Hematopoietic multipotent progenitor cell treated with erythropoietin and hydrocortisone succinate and interleukin-3 and kit ligand, for 17 days (in vitro differentiated cells): ENCODE measurements around the gene GPR25.

Source experiments
- DNase-seq: peaks from one replicate; pipeline ENCODE4 v3.0.0-alpha.2; 2015; ENCODE audit warnings: low spot score

Gene GPR25

GRCh38 chr1:200872446-200873115 is at the start of gene GPR25:
GPR25 (plus strand) TSS chr1:200872981; CDS start chr1:200873038, 57 bp downstream.
- no peak for DNase-seq

- no peak for DNase-seq
Observed at GRCh38 chr1:200831091-200831490, 41.7 kb upstream of the GPR25 start.

- no peak for DNase-seq
Observed at GRCh38 chr1:200834383-200834782, 38.4 kb upstream of the GPR25 start.

- no peak for DNase-seq
Observed at GRCh38 chr1:200836213-200836612, 36.6 kb upstream of the GPR25 start.

- DNase-seq: no peak
Observed at GRCh38 chr1:200837931-200838571, 34.7 kb upstream of the GPR25 start.

- no peak for DNase-seq
Observed at GRCh38 chr1:200838676-200839445, 33.9 kb upstream of the GPR25 start.

- no peak for DNase-seq
Observed at GRCh38 chr1:200845360-200845759, 27.4 kb upstream of the GPR25 start.

- DNase-seq: no peak
Observed at GRCh38 chr1:200846398-200846797, 26.4 kb upstream of the GPR25 start.

GRCh38 chr1:200849430-200849829 is 23.4 kb upstream of the GPR25 start:
- no peak for DNase-seq

GRCh38 chr1:200850554-200850953 is 22.2 kb upstream of the GPR25 start:
- DNase-seq: no peak

- no peak for DNase-seq
Observed at GRCh38 chr1:200856716-200857357, 15.9 kb upstream of the GPR25 start.

- no peak for DNase-seq
Observed at GRCh38 chr1:200857804-200858203, 15.0 kb upstream of the GPR25 start.

- no peak for DNase-seq
Observed at GRCh38 chr1:200861937-200862647, 10.7 kb upstream of the GPR25 start.

GRCh38 chr1:200862713-200863415 is 9.9 kb upstream of the GPR25 start:
- DNase-seq: no peak

GRCh38 chr1:200866116-200866515 is 6.7 kb upstream of the GPR25 start:
- DNase-seq: no peak

- no peak for DNase-seq
Observed at GRCh38 chr1:200866521-200866920, 6.3 kb upstream of the GPR25 start.

GRCh38 chr1:200867018-200867811 is 5.6 kb upstream of the GPR25 start:
- no peak for DNase-seq

GRCh38 chr1:200869376-200869752 is 3.4 kb upstream of the GPR25 start:
- DNase-seq: no peak

- DNase-seq: no peak
Observed at GRCh38 chr1:200869753-200870391, 2.9 kb upstream of the GPR25 start.

- DNase-seq: no peak
Observed at GRCh38 chr1:200873116-200873670, 412 bp downstream of the GPR25 start.
